ENCODE results near the gene OBI1.
A peak's percentile ranks its signal among the peaks of the same experiment; 100 is the strongest.
"Not testable (repeated sequence)": the region's sequence is repeated elsewhere in the genome, so short reads cannot be mapped to it uniquely, and the experiment has no call there.

The OBI1 gene

GRCh38 chr13:78659732-78660494 lies 958 bp upstream of the OBI1 start:
- Histone ChIP-seq H3K9ac (ENCODE audit: low read length) (no peak overlapping the region), H3K4me3 (ENCODE audit: low read length) (peak overlapping the region; percentile 98), H3K27me3 (ENCODE audit: control insufficient read depth, insufficient read depth, low read length) (no peaks in the 10 kb centered on the region), H3K36me3 (ENCODE audit: control insufficient read depth, insufficient read depth, low read length) (no peaks in the 10 kb centered on the region), H3K4me1 (ENCODE audit: control insufficient read depth, insufficient read depth, low read length) (peaks cover 14% of the 10 kb centered on the region), H3K27ac (ENCODE audit: low read depth, low read length) (no peak overlapping the region)

DNA sequence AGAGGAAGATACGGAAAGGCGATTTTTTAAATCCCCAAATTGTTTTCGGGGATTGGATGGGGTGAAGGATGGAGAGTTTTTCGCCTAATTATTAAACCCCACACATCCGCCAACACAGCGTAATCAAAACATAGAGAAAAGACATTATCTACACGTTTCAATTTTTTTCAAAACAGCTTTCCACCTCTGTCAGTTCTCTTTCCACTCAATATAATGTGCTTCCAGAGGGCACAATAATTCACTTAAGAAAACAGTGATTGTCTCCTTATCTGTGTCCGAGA lies 435 bp upstream of the OBI1 start:
- peaks cover 14% of the 10 kb centered on the region for H3K4me1 ChIP-seq (ENCODE audit: control insufficient read depth, insufficient read depth, low read length)
- no peaks in the 10 kb centered on the region for H3K36me3 ChIP-seq (ENCODE audit: control insufficient read depth, insufficient read depth, low read length)
- no peak overlapping the region for H3K9ac ChIP-seq (ENCODE audit: low read length)
- H3K27me3 ChIP-seq (ENCODE audit: control insufficient read depth, insufficient read depth, low read length), result no peaks in the 10 kb centered on the region
- H3K27ac ChIP-seq (ENCODE audit: low read depth, low read length), result no peak overlapping the region
- H3K4me3 ChIP-seq (ENCODE audit: low read length), result peak overlapping the region; percentile 98

DNA sequence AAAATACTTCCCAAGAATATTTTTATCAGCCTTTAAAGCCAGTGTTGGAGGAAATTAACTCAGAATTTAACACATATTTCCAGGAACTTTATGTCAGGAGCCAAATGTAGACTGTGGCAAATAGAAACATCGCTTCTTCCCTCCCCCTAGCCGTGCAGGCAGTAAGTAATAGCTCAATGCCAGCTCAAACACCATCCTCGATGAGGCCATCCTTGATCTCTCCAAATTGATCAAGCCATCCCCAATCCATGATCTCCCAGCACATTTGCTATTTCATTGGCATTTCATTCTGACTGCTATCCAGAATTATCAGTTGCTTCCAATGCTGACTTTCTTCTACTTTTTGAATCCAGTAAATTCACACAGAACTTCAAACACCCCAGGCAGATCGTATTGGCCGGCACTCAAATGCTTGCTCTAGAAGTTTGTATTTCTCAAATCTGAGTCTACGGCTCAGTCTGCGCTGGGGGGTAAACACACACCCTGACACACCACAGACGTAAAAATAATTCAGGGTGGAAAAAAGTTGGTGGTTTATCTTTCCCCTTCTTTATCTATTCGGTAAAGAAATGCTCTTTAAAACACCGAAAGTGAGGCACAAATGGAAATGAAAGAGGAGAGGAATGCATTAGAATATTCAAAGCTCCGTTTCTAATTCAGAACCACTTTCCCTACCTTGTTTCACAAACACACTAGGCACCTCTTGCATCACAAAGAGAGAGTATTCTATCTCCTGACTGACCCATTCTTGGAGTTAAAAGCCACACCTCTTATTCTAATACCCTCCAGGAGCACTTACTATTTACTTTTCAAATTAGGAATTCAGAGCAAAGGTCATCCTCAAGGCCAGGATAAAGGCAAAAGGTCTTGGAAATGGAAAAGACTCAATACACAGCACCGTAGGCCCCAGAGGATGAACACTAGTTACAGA lies 991 bp downstream of the OBI1 start:
- Histone ChIP-seq H3K36me3 (ENCODE audit: control insufficient read depth, insufficient read depth, low read length) (no peaks in the 10 kb centered on the region), H3K4me3 (ENCODE audit: low read length) (peak overlapping the region; percentile 98), H3K4me1 (ENCODE audit: control insufficient read depth, insufficient read depth, low read length) (peaks cover 14% of the 10 kb centered on the region), H3K27me3 (ENCODE audit: control insufficient read depth, insufficient read depth, low read length) (no peaks in the 10 kb centered on the region), H3K27ac (ENCODE audit: low read depth, low read length) (no peak overlapping the region), H3K9ac (ENCODE audit: low read length) (peak overlapping the region; percentile 57)

DNA sequence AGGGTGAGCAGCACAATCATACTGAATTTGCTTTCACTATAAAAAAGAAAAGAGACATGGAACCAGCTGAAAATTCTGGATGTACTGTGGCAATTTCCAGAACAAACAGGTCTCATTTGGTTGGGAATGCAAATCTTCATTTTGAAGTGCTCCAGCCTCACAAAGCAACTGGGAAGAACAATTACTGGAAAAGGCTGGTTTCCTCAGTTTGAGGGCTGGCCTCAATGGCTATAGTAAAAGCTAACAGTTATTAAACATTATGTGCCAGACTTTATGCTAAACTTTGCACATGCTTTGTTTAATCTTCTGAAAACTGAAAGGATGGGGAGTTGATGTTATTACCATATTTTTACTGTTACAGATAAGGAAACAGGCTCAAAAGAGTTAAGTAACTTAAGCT lies 3.0 kb downstream of the OBI1 start:
- Histone ChIP-seq H3K4me3 (ENCODE audit: low read length) (no peak overlapping the region), H3K36me3 (ENCODE audit: control insufficient read depth, insufficient read depth, low read length) (no peaks in the 10 kb centered on the region), H3K27me3 (ENCODE audit: control insufficient read depth, insufficient read depth, low read length) (no peaks in the 10 kb centered on the region), H3K27ac (ENCODE audit: low read depth, low read length) (no peak overlapping the region), H3K9ac (ENCODE audit: low read length) (no peak overlapping the region), H3K4me1 (ENCODE audit: control insufficient read depth, insufficient read depth, low read length) (peaks cover 14% of the 10 kb centered on the region)

DNA sequence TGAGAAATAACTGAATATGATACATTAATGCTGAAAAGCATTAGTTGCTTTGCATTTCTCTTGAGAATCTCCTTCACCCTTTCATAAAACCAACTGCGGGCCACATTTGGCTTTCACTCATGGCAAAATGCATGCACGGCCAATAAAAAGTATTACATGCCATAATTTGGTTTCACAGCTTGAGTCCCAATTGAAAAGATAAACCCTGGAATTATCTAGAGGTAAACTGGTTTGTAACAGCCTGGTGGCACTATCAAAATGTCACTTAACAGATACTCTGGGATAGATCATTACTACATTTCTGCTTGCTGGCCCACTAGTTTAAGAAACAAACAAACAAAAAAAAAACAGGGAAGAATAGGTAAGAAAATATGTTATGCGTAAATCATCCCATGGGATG lies 3.9 kb downstream of the OBI1 start:
- Histone ChIP-seq H3K9ac (ENCODE audit: low read length) (no peak overlapping the region), H3K27ac (ENCODE audit: low read depth, low read length) (no peak overlapping the region), H3K27me3 (ENCODE audit: control insufficient read depth, insufficient read depth, low read length) (no peaks in the 10 kb centered on the region), H3K4me1 (ENCODE audit: control insufficient read depth, insufficient read depth, low read length) (peaks cover 13% of the 10 kb centered on the region), H3K4me3 (ENCODE audit: low read length) (no peak overlapping the region), H3K36me3 (ENCODE audit: control insufficient read depth, insufficient read depth, low read length) (no peaks in the 10 kb centered on the region)

DNA sequence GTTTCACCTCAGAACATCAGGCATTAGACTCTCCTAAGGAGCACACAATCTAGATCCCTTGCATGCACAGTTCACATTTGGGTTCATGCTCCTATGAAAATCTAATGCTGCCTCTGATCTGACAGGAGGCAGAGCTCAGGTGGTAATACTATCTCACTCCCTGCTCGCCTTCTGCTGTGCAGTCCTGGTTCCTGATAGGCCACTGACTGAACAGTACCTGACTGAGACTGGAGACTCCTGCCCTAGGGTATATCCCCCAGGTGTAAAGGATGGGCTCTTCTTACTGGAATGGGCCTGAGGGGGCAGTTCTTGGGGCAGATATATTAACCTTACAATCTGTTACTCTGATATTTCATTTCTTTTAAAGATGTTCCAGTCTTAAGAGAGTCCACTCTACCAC lies 6.3 kb downstream of the OBI1 start:
- Histone ChIP-seq H3K27ac (ENCODE audit: low read depth, low read length) (no peak overlapping the region), H3K4me3 (ENCODE audit: low read length) (no peak overlapping the region), H3K9ac (ENCODE audit: low read length) (no peak overlapping the region), H3K4me1 (ENCODE audit: control insufficient read depth, insufficient read depth, low read length) (peaks cover 1% of the 10 kb centered on the region), H3K27me3 (ENCODE audit: control insufficient read depth, insufficient read depth, low read length) (no peaks in the 10 kb centered on the region), H3K36me3 (ENCODE audit: control insufficient read depth, insufficient read depth, low read length) (no peaks in the 10 kb centered on the region)

DNA sequence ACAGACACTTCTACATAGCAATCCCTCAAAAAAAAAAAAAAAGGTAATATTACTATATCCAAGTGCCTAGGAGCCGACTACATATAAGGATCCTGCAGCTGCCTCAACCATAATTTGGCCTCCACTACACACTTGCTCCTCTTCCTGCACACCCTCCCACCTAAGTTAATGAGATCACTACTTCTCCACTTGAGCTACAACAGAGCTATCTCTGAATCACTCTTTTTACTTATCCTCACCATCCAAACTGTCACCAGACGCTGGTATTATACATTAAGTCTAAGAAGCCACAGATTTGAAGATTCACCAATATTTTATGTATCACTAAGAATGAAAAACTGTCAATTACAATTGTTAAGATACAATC lies 8.3 kb downstream of the OBI1 start:
- no peak overlapping the region for H3K27ac ChIP-seq (ENCODE audit: low read depth, low read length)
- no peaks in the 10 kb centered on the region for H3K36me3 ChIP-seq (ENCODE audit: control insufficient read depth, insufficient read depth, low read length)
- no peak overlapping the region for H3K9ac ChIP-seq (ENCODE audit: low read length)
- H3K4me1 ChIP-seq (ENCODE audit: control insufficient read depth, insufficient read depth, low read length), result no peaks in the 10 kb centered on the region
- no peak overlapping the region for H3K4me3 ChIP-seq (ENCODE audit: low read length)
- no peaks in the 10 kb centered on the region for H3K27me3 ChIP-seq (ENCODE audit: control insufficient read depth, insufficient read depth, low read length)

DNA sequence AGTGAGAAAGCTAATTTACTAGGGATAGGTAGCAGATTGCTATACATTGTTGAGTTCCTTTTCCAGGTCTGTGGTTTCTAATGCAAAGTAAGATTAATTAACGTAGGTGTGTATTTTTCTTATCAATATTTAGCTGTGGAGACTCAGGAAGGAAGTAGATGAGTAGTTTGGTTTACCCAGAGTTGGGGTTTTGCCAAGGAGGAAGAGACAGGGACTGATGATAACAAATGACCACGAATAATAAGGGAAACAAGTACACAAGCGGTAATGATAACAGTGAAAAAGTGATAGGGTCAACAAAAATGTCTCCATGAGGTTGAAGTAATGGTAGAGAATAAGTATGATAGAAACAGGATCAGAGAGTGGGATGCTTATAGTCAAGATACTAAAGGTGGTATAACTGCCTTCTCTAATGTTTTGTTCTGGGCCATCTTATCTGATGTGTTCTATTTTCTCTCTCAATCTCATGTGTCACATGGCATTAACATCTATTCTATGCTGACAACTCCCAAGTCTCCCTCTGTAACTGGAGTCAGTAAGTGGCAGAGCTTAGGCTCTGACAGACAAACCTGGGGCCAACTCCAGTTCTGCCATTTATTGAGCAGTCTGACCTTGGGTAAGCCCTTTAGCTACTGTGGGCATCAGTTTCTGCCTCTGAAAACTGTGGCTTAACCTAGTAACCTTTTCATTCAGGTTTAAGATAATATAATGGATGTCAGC lies 8.8 kb downstream of the OBI1 start:
- no peaks in the 10 kb centered on the region for H3K4me1 ChIP-seq (ENCODE audit: control insufficient read depth, insufficient read depth, low read length)
- H3K36me3 ChIP-seq (ENCODE audit: control insufficient read depth, insufficient read depth, low read length), result no peaks in the 10 kb centered on the region
- no peak overlapping the region for H3K9ac ChIP-seq (ENCODE audit: low read length)
- H3K4me3 ChIP-seq (ENCODE audit: low read length), result no peak overlapping the region
- no peaks in the 10 kb centered on the region for H3K27me3 ChIP-seq (ENCODE audit: control insufficient read depth, insufficient read depth, low read length)
- no peak overlapping the region for H3K27ac ChIP-seq (ENCODE audit: low read depth, low read length)

DNA sequence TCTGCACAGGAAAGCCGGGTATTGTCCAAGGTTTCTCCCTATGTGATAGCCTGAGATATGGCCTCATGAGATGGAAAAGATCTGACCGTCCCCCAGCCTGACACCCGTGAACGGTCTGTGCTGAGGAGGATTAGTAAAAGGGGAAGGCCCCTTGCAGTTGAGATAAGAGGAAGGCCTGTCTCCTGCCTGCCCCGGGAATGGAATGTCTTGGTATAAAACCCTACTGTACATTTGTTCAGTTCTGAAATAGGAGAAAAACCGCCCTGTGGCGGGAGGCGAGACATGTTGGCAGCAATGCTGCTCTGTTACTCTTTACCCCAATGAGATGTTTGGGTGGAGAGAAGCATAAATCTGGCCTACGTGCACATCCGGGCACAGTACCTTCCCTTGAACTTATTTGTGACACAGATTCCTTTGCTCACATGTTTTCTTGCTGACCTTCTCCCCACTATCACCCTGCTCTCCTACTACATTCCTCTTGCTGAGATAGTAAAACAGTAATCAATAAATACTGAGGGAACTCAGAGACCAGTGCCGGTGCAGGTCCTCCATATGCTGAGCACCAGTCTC lies 11.8 kb downstream of the OBI1 start:
- not testable (repeated sequence) for H3K27ac ChIP-seq (ENCODE audit: low read depth, low read length); H3K4me3 ChIP-seq (ENCODE audit: low read length); H3K4me1 ChIP-seq (ENCODE audit: control insufficient read depth, insufficient read depth, low read length)

DNA sequence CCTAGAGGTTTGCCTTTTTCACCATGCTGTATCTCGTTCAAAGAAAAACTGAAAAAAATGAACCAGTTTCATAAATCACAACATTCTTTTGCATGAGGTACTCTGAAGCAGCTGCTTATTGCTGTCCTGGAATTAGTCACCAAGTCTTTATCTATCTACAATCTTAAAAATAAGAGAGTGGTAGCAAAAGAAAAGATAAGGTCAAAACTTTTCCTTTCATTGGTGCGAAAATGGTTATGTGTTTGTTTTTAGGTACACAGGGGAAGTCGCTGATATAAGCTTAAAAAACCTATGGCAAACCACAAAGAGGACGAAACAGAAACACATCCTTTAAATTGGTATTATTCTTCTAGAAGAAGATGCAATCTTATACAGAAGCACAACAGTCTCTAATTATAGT lies 20.7 kb downstream of the OBI1 start:
- Histone ChIP-seq H3K4me3 (ENCODE audit: low read length) (no peak overlapping the region), H3K4me1 (ENCODE audit: control insufficient read depth, insufficient read depth, low read length) (no peaks in the 10 kb centered on the region), H3K27ac (ENCODE audit: low read depth, low read length) (no peak overlapping the region), H3K36me3 (ENCODE audit: control insufficient read depth, insufficient read depth, low read length) (no peaks in the 10 kb centered on the region), H3K27me3 (ENCODE audit: control insufficient read depth, insufficient read depth, low read length) (no peaks in the 10 kb centered on the region), H3K9ac (ENCODE audit: low read length) (no peak overlapping the region)

More for the DNA sequence above, 11.8 kb downstream of the OBI1 start:
- H3K9ac ChIP-seq (ENCODE audit: low read length); H3K27me3 ChIP-seq (ENCODE audit: control insufficient read depth, insufficient read depth, low read length); H3K36me3 ChIP-seq (ENCODE audit: control insufficient read depth, insufficient read depth, low read length): not testable (repeated sequence)

DNA sequence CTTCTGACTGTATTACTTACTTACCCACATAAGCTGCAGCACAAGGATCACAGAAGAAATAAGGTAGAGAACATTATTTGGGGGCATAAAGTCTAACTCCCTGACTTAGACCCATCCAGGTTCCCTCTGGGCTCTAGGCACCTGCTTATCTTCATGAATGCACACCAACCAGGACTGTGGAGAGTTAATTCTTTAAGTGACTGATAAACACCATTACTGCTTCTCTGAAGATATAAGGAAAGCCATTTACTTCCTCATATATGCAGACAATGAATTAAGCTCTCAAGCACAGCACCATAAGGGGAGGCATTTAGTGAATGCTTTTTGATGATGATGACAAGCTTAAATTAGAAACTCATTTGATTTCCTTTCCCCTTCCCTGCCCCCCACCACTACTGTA lies 22.5 kb downstream of the OBI1 start:
- H3K27me3 ChIP-seq (ENCODE audit: control insufficient read depth, insufficient read depth, low read length), result no peaks in the 10 kb centered on the region
- no peaks in the 10 kb centered on the region for H3K36me3 ChIP-seq (ENCODE audit: control insufficient read depth, insufficient read depth, low read length)

GRCh38 chr13:78632996-78633395 lies 26.0 kb downstream of the OBI1 start:
- Histone ChIP-seq H3K36me3 (ENCODE audit: control insufficient read depth, insufficient read depth, low read length) (peaks cover 2% of the 10 kb centered on the region), H3K27ac (ENCODE audit: low read depth, low read length) (no peak overlapping the region), H3K27me3 (ENCODE audit: control insufficient read depth, insufficient read depth, low read length) (no peaks in the 10 kb centered on the region), H3K4me1 (ENCODE audit: control insufficient read depth, insufficient read depth, low read length) (no peaks in the 10 kb centered on the region), H3K4me3 (ENCODE audit: low read length) (no peak overlapping the region), H3K9ac (ENCODE audit: low read length) (no peak overlapping the region)

More for the DNA sequence above, 22.5 kb downstream of the OBI1 start:
- Histone ChIP-seq H3K27ac (ENCODE audit: low read depth, low read length) (no peak overlapping the region), H3K4me1 (ENCODE audit: control insufficient read depth, insufficient read depth, low read length) (no peaks in the 10 kb centered on the region), H3K4me3 (ENCODE audit: low read length) (no peak overlapping the region), H3K9ac (ENCODE audit: low read length) (no peak overlapping the region)

Data from rectal smooth muscle tissue (tissue), 1 donor.